ENCODE results near the gene GFER. TPM values are rescaled to one million over a fixed set of nuclear protein-coding genes. Genes with fewer than 3 reads are reported as not detected.

GFER gene
- total RNA-seq, 1 experiment from 2014 or later = 26.2 TPM

DNA sequence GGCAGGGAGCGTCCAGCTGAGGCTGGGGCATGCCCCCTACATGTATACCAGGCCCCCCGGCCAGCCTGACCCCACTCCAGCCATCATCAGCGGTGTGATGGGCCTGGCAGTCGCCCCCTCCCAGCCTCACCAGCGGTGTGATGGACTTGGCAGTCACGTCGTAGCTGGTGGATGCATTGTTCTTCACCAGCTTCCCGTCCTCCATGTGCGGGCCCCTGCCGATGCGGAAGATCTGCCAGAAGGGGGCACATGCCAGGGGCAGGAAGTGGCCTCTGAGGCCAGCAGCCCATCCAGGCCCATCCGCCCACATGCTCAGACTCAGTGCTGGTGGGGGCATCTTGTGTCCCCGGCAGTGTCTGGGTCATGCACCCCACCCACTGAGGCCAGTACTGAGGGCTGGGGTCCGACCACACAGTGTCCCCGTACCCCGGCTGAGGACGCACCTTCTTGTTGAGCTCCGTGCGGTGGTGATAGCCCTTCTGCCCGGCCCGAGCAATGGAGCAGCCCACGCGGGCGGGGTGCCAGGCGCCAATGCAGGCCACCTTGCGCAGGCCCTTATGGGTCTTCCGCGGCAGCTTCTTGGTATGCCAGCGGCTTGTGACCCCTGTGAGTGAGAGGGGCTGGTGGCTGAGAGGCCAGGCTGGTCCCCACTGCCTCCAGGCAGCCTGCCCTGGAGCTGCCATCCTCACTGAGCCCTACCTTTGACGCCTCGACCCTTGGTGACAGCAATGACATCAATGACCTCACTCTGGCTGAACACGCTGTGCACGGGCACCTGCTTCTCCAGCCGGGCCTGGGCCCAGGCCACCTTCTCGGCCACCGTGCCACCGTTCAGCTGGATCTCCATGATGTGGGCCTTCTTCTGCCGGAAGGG is 37.3 kb upstream of the GFER start:
- peaks cover 17% of the 10 kb centered on the region for H3K4me1 ChIP-seq (ENCODE audit: insufficient read depth, low read length, poor library complexity, severe bottlenecking)
- TF ChIP-seq, protein P1, sequence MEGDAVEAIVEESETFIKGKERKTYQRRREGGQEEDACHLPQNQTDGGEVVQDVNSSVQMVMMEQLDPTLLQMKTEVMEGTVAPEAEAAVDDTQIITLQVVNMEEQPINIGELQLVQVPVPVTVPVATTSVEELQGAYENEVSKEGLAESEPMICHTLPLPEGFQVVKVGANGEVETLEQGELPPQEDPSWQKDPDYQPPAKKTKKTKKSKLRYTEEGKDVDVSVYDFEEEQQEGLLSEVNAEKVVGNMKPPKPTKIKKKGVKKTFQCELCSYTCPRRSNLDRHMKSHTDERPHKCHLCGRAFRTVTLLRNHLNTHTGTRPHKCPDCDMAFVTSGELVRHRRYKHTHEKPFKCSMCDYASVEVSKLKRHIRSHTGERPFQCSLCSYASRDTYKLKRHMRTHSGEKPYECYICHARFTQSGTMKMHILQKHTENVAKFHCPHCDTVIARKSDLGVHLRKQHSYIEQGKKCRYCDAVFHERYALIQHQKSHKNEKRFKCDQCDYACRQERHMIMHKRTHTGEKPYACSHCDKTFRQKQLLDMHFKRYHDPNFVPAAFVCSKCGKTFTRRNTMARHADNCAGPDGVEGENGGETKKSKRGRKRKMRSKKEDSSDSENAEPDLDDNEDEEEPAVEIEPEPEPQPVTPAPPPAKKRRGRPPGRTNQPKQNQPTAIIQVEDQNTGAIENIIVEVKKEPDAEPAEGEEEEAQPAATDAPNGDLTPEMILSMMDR (conservative IDR thresholded peaks at IDR 0.05; ENCODE audit: low read depth, low read length) = no peak
- no peak for TF ChIP-seq EZH2 (IDR thresholded peaks at IDR 0.05; ENCODE audit: borderline replicate concordance, low read depth, low read length, poor library complexity, severe bottlenecking)
- ChIA-PET CTCF (interaction anchor here (0.5 to 0.6 kb wide), 2 partner anchors 59 to 241 kb away, joined by 4 to 5 read pairs; partner anchors contain the start of gene MAPK8IP3), POLR2A (ENCODE audit: low non-redundant PET) (interaction anchor here (0.6 kb wide), 1 partner anchor 210 kb away, joined by 4 read pairs; no protein-coding TSS in a partner anchor)
- no peak overlapping the region for H3K4me3 ChIP-seq (ENCODE audit: low read depth, low read length, poor library complexity, severe bottlenecking)
- no peak for DNase-seq (ENCODE audit: low spot score)
- H3K9me3 ChIP-seq (ENCODE audit: low read depth, low read length, poor library complexity, severe bottlenecking) = no peaks in the 10 kb centered on the region
- no peak overlapping the region for H3K27ac ChIP-seq (ENCODE audit: low read depth, low read length, poor library complexity, severe bottlenecking)
- intact Hi-C loops (cut with micrococcal nuclease; ENCODE audit: unreplicated experiment) = no loop called here
- no peaks in the 10 kb centered on the region for H3K27me3 ChIP-seq (replicated peaks; ENCODE audit: insufficient read depth, low read depth, low read length, poor library complexity)
- H3K36me3 ChIP-seq (ENCODE audit: insufficient read depth, low read length, poor library complexity, severe bottlenecking) = no peaks in the 10 kb centered on the region
- no TSS peak for BruUV-seq (replicated peaks)

DNA sequence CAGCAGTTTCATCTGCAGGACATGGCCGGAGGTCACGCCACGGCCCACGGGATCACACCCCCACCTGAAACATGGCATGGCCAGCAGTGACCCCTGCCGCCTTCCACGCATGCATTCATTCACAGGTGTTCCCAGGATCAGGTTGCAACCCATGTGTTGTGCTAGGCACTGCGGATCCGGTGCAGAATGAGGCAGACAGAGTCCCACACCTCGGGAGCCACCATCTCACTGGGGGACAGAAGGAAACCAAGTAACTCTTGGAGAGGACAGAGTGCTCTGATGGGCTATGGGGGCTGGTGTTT is 36.7 kb upstream of the GFER start:
- Histone ChIP-seq H3K36me3 (ENCODE audit: insufficient read depth, low read length, poor library complexity, severe bottlenecking) (no peaks in the 10 kb centered on the region), H3K27ac (ENCODE audit: low read depth, low read length, poor library complexity, severe bottlenecking) (no peak overlapping the region), H3K4me1 (ENCODE audit: insufficient read depth, low read length, poor library complexity, severe bottlenecking) (peaks cover 13% of the 10 kb centered on the region), H3K9me3 (ENCODE audit: low read depth, low read length, poor library complexity, severe bottlenecking) (no peaks in the 10 kb centered on the region), H3K4me3 (ENCODE audit: low read depth, low read length, poor library complexity, severe bottlenecking) (no peak overlapping the region), H3K27me3 (replicated peaks; ENCODE audit: insufficient read depth, low read depth, low read length, poor library complexity) (no peaks in the 10 kb centered on the region)
- intact Hi-C loops (cut with micrococcal nuclease; ENCODE audit: unreplicated experiment) = no loop called here
- no peak for TF ChIP-seq EZH2 (IDR thresholded peaks at IDR 0.05; ENCODE audit: borderline replicate concordance, low read depth, low read length, poor library complexity, severe bottlenecking)
- TF ChIP-seq, protein P1 (conservative IDR thresholded peaks at IDR 0.05; ENCODE audit: low read depth, low read length) = no peak
- no TSS peak for BruUV-seq (replicated peaks)
- ChIA-PET POLR2A (ENCODE audit: low non-redundant PET) (no interaction called here), CTCF (interaction anchor here (0.6 kb wide), 1 partner anchor 59 kb away, joined by 4 read pairs; no protein-coding TSS in a partner anchor)
- no peak for DNase-seq (ENCODE audit: low spot score)

DNA sequence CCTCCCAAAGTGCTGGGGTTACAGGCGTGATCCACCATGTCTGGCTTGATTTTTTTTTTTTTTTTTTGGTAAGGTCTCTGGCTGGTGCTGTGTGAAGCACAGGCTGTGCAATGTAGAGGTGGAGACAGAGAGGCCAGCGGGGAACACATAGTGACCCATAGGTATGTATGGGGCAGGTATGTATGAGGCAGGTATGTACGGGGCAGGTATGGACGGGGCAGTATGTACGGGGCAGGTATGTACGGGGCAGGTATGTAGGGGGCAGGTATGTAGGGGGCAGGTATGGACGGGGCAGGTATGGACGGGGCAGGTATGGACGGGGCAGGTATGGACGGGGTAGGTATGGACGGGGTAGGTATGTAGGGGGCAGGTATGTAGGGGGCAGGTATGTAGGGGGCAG is 34.5 kb upstream of the GFER start:
- Histone ChIP-seq H3K9me3 (ENCODE audit: low read depth, low read length, poor library complexity, severe bottlenecking) (no peaks in the 10 kb centered on the region), H3K4me3 (ENCODE audit: low read depth, low read length, poor library complexity, severe bottlenecking) (no peak overlapping the region), H3K27ac (ENCODE audit: low read depth, low read length, poor library complexity, severe bottlenecking) (no peak overlapping the region), H3K36me3 (ENCODE audit: insufficient read depth, low read length, poor library complexity, severe bottlenecking) (no peaks in the 10 kb centered on the region), H3K4me1 (ENCODE audit: insufficient read depth, low read length, poor library complexity, severe bottlenecking) (peaks cover under 1% of the 10 kb centered on the region), H3K27me3 (replicated peaks; ENCODE audit: insufficient read depth, low read depth, low read length, poor library complexity) (no peaks in the 10 kb centered on the region)
- POLR2A ChIA-PET (ENCODE audit: low non-redundant PET) = no interaction called here
- BruUV-seq (replicated peaks) = no TSS peak
- intact Hi-C loops (cut with micrococcal nuclease; ENCODE audit: unreplicated experiment) = no loop called here
- TF ChIP-seq EZH2 (IDR thresholded peaks at IDR 0.05; ENCODE audit: borderline replicate concordance, low read depth, low read length, poor library complexity, severe bottlenecking) = no peak
- TF ChIP-seq, protein P1 (conservative IDR thresholded peaks at IDR 0.05; ENCODE audit: low read depth, low read length) = no peak
- CTCF ChIA-PET = interaction anchor here (0.7 kb wide), 1 partner anchor 733 kb away, joined by 7 read pairs; the partner anchor contains the start of gene KCTD5
- no peak for DNase-seq (ENCODE audit: low spot score)
